ENCODE results near the gene TBR1. TPM values are rescaled to one million over a fixed set of nuclear protein-coding genes. Genes with fewer than 3 reads are reported as not detected.

Gene TBR1
- total RNA-seq, 1 experiment from 2014 or later, result not detected

DNA sequence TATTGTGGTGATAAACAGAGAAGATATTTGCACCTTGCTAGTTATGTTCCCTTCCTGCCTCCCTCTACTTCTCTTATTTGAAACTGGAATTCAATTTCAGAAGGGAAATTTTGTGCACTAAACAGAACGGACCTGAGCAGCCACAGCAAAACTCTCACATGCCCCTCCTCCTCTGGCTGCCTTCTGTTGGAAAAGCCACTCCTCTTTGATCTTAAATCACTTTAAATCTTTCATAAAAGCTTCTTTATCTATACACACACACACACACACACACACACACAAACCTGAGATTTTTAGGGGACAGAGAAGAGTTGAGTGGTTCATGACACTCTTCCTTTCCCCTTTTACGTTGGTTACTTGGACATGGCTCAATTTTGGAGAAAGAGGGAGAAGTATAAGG, 5.6 kb downstream of the TBR1 start:
- Histone ChIP-seq H3K9me3 (ENCODE audit: low read length) (no peaks in the 10 kb centered on the region), H3K9me2 (replicated peaks; ENCODE audit: low read length) (no peaks in the 10 kb centered on the region), H3K4me3 (ENCODE audit: low read length) (no peak overlapping the region), H3K9ac (ENCODE audit: low read length) (no peak overlapping the region), H3K36me3 (ENCODE audit: low read depth, low read length) (no peaks in the 10 kb centered on the region), H4K20me1 (ENCODE audit: low read length) (no peaks in the 10 kb centered on the region), H2AFZ (ENCODE audit: low read length) (no peak overlapping the region; the same call in 1 of the 2 replicates), H3F3A (ENCODE audit: low read length, unreplicated experiment) (no peaks in the 10 kb centered on the region), H3K27me3 (ENCODE audit: low read length) (no peaks in the 10 kb centered on the region), H3K27ac (ENCODE audit: low read length) (no peak overlapping the region), H3K4me2 (ENCODE audit: low read length) (no peak overlapping the region), H3K79me2 (ENCODE audit: low read length) (no peaks in the 10 kb centered on the region), H3K4me1 (ENCODE audit: insufficient read depth, low read length) (no peaks in the 10 kb centered on the region)
- POLR2A ChIA-PET (ENCODE audit: unreplicated experiment), result no interaction called here
- ATAC-seq, result no peak
- intact Hi-C loops (cut with micrococcal nuclease), result no loop called here
- no peak for DNase-seq
- TF ChIP-seq EZH2phosphoT487 (IDR thresholded peaks at IDR 0.05; ENCODE audit: borderline replicate concordance, low read length) (no peak), EZH2 (IDR thresholded peaks at IDR 0.05; ENCODE audit: low read length, unreplicated experiment) (no peak)
- TF ChIP-seq, protein P1, sequence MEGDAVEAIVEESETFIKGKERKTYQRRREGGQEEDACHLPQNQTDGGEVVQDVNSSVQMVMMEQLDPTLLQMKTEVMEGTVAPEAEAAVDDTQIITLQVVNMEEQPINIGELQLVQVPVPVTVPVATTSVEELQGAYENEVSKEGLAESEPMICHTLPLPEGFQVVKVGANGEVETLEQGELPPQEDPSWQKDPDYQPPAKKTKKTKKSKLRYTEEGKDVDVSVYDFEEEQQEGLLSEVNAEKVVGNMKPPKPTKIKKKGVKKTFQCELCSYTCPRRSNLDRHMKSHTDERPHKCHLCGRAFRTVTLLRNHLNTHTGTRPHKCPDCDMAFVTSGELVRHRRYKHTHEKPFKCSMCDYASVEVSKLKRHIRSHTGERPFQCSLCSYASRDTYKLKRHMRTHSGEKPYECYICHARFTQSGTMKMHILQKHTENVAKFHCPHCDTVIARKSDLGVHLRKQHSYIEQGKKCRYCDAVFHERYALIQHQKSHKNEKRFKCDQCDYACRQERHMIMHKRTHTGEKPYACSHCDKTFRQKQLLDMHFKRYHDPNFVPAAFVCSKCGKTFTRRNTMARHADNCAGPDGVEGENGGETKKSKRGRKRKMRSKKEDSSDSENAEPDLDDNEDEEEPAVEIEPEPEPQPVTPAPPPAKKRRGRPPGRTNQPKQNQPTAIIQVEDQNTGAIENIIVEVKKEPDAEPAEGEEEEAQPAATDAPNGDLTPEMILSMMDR (conservative IDR thresholded peaks at IDR 0.05; ENCODE audit: low read depth, low read length), result no peak
- no TSS peak for BruUV-seq (replicated peaks)
- CTCF ChIA-PET, result no interaction called here

DNA sequence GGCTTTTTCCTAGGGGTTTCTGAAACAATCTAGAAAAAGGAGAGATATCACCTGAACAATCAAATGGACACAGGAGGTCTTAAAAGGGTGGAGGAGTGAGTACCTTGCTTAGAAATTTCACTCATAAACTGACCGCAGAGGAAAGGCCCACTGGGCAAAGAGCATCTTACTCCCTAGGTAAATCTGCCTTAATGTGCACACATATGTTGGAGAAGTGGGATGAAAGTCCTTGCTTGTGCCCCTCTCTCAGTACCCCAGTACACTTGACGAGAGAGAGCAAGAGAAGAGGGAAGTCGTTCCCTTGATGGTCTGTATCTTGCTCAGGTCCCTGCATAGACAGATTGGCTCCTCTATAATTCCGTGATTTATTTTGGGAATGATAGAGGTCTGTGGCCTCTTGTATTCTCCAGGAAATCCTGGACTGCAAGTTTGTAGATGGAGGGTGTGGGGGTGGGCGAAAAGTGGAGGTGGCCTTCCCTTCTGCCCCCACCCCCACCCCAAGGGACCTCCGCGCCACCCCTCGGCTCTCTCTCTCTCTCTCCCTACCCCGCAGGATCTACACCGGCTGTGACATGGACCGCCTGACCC, 6.8 kb downstream of the TBR1 start:
- ATAC-seq, result no peak
- DNase-seq, result no peak
- Histone ChIP-seq H3K9ac (ENCODE audit: low read length) (no peak overlapping the region), H3K9me3 (ENCODE audit: low read length) (no peaks in the 10 kb centered on the region), H3K27ac (ENCODE audit: low read length) (no peak overlapping the region), H3K4me3 (ENCODE audit: low read length) (no peak overlapping the region), H3K4me2 (ENCODE audit: low read length) (no peak overlapping the region), H3K27me3 (ENCODE audit: low read length) (no peaks in the 10 kb centered on the region), H3K79me2 (ENCODE audit: low read length) (no peaks in the 10 kb centered on the region), H3K4me1 (ENCODE audit: insufficient read depth, low read length) (no peaks in the 10 kb centered on the region), H2AFZ (ENCODE audit: low read length) (no peak overlapping the region), H3K36me3 (ENCODE audit: low read depth, low read length) (no peaks in the 10 kb centered on the region), H4K20me1 (ENCODE audit: low read length) (no peaks in the 10 kb centered on the region), H3K9me2 (replicated peaks; ENCODE audit: low read length) (no peaks in the 10 kb centered on the region), H3F3A (ENCODE audit: low read length, unreplicated experiment) (no peaks in the 10 kb centered on the region)
- intact Hi-C loops (cut with micrococcal nuclease), result no loop called here
- CTCF ChIA-PET, result no interaction called here
- POLR2A ChIA-PET (ENCODE audit: unreplicated experiment), result no interaction called here
- TF ChIP-seq EZH2phosphoT487 (IDR thresholded peaks at IDR 0.05; ENCODE audit: borderline replicate concordance, low read length), result no peak
- no peak for TF ChIP-seq EZH2 (IDR thresholded peaks at IDR 0.05; ENCODE audit: low read length, unreplicated experiment)
- TF ChIP-seq, protein P1 (conservative IDR thresholded peaks at IDR 0.05; ENCODE audit: low read depth, low read length), result no peak
- no TSS peak for BruUV-seq (replicated peaks)

DNA sequence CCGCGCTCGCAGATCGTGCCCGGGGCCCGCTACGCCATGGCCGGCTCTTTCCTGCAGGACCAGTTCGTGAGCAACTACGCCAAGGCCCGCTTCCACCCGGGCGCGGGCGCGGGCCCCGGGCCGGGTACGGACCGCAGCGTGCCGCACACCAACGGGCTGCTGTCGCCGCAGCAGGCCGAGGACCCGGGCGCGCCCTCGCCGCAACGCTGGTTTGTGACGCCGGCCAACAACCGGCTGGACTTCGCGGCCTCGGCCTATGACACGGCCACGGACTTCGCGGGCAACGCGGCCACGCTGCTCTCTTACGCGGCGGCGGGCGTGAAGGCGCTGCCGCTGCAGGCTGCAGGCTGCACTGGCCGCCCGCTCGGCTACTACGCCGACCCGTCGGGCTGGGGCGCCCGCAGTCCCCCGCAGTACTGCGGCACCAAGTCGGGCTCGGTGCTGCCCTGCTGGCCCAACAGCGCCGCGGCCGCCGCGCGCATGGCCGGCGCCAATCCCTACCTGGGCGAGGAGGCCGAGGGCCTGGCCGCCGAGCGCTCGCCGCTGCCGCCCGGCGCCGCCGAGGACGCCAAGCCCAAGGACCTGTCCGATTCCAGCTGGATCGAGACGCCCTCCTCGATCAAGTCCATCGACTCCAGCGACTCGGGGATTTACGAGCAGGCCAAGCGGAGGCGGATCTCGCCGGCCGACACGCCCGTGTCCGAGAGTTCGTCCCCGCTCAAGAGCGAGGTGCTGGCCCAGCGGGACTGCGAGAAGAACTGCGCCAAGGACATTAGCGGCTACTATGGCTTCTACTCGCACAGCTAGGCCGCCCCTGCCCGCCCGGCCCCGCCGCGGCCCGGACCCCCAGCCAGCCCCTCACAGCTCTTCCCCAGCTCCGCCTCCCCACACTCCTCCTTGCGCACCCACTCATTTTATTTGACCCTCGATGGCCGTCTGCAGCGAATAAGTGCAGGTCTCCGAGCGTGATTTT, 7.6 kb downstream of the TBR1 start:
- BruUV-seq (replicated peaks), result no TSS peak
- no peak overlapping the region for H3K4me2 ChIP-seq (ENCODE audit: low read length)

More for the DNA sequence above, 7.6 kb downstream of the TBR1 start:
- H3K4me1 ChIP-seq (ENCODE audit: insufficient read depth, low read length), result no peaks in the 10 kb centered on the region
- ChIA-PET POLR2A (ENCODE audit: unreplicated experiment) (no interaction called here), CTCF (no interaction called here)
- intact Hi-C loops (cut with micrococcal nuclease), result no loop called here
- no peaks in the 10 kb centered on the region for H3K36me3 ChIP-seq (ENCODE audit: low read depth, low read length)
- ATAC-seq (no peak), DNase-seq (no peak)
- no peak overlapping the region for H3K4me3 ChIP-seq (ENCODE audit: low read length)
- H3K27me3 ChIP-seq (ENCODE audit: low read length), result no peaks in the 10 kb centered on the region
- H3K79me2 ChIP-seq (ENCODE audit: low read length), result no peaks in the 10 kb centered on the region
- TF ChIP-seq EZH2 (IDR thresholded peaks at IDR 0.05; ENCODE audit: low read length, unreplicated experiment), result no peak
- TF ChIP-seq, protein P1 (conservative IDR thresholded peaks at IDR 0.05; ENCODE audit: low read depth, low read length), result no peak
- no peak for TF ChIP-seq EZH2phosphoT487 (IDR thresholded peaks at IDR 0.05; ENCODE audit: borderline replicate concordance, low read length)
- no peaks in the 10 kb centered on the region for H3F3A ChIP-seq (ENCODE audit: low read length, unreplicated experiment)
- H4K20me1 ChIP-seq (ENCODE audit: low read length), result no peaks in the 10 kb centered on the region
- no peak overlapping the region for H2AFZ ChIP-seq (ENCODE audit: low read length)
- H3K9me3 ChIP-seq (ENCODE audit: low read length), result no peaks in the 10 kb centered on the region
- no peaks in the 10 kb centered on the region for H3K9me2 ChIP-seq (replicated peaks; ENCODE audit: low read length)
- no peak overlapping the region for H3K27ac ChIP-seq (ENCODE audit: low read length)
- no peak overlapping the region for H3K9ac ChIP-seq (ENCODE audit: low read length)
